Ishikawa (cell line): Measurements from ENCODE around the gene PLIN5.

Experiments used
- CEBPB ChIP-seq: IDR thresholded peaks from 2 replicates; pipeline ENCODE4 v1.6.1; 2012
- CREB1 ChIP-seq: IDR thresholded peaks from 2 replicates; pipeline ENCODE4 v1.6.1; 2012; ENCODE audit warnings: low read depth
- EGR1 ChIP-seq: IDR thresholded peaks from 2 replicates; pipeline ENCODE4 v1.6.1; 2012
- EP300 ChIP-seq: IDR thresholded peaks from 2 replicates; pipeline ENCODE4 v1.6.1; 2012; ENCODE audit warnings: borderline replicate concordance
- FOXM1 ChIP-seq: IDR thresholded peaks from 2 replicates; pipeline ENCODE4 v1.6.1; 2012; ENCODE audit warnings: low read depth, borderline replicate concordance
- MAX ChIP-seq: IDR thresholded peaks from 2 replicates; pipeline ENCODE4 v1.6.1; 2012
- NFIC ChIP-seq: IDR thresholded peaks from 2 replicates; pipeline ENCODE4 v1.6.1; 2012
- RAD21 ChIP-seq: IDR thresholded peaks from 2 replicates; pipeline ENCODE4 v1.6.1; 2012; ENCODE audit warnings: low read depth
- REST ChIP-seq: IDR thresholded peaks from 2 replicates; pipeline ENCODE4 v1.6.1; 2012; ENCODE audit warnings: low read depth, mild to moderate bottlenecking
- TAF1 ChIP-seq: IDR thresholded peaks from 2 replicates; pipeline ENCODE4 v1.6.1; 2012; ENCODE audit warnings: low read depth, mild to moderate bottlenecking
- TCF12 ChIP-seq: IDR thresholded peaks from 2 replicates; pipeline ENCODE4 v1.6.1; 2012; ENCODE audit warnings: low read depth
- TEAD4 ChIP-seq: IDR thresholded peaks from 2 replicates; pipeline ENCODE4 v1.6.1; 2012
- YY1 ChIP-seq: IDR thresholded peaks from 2 replicates; pipeline ENCODE4 v1.6.1; 2012; ENCODE audit warnings: low read depth
- ZBTB7A ChIP-seq: IDR thresholded peaks from 2 replicates; pipeline ENCODE4 v1.6.1; 2012; ENCODE audit warnings: low read depth
- TF ChIP-seq, protein P1 (sequence below): IDR thresholded peaks from 2 replicates; pipeline ENCODE4 v1.6.1; 2012

PLIN5 gene

GRCh38 chr19:4506449-4507149, 28.4 kb downstream of the PLIN5 start:
- no peak for TF ChIP-seq CEBPB
- no peak for TF ChIP-seq EP300
- TF ChIP-seq ZBTB7A: no peak
- no peak for TF ChIP-seq TEAD4
- no peak for TF ChIP-seq FOXM1
- TF ChIP-seq CREB1: no peak
- TF ChIP-seq MAX: no peak
- no peak for TF ChIP-seq REST
- no peak for TF ChIP-seq YY1
- TF ChIP-seq TAF1: no peak
- TF ChIP-seq RAD21: no peak
- no peak for TF ChIP-seq NFIC

- TF ChIP-seq, protein P1, sequence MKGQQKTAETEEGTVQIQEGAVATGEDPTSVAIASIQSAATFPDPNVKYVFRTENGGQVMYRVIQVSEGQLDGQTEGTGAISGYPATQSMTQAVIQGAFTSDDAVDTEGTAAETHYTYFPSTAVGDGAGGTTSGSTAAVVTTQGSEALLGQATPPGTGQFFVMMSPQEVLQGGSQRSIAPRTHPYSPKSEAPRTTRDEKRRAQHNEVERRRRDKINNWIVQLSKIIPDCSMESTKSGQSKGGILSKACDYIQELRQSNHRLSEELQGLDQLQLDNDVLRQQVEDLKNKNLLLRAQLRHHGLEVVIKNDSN: no peak
- no peak for TF ChIP-seq TEAD4
- TF ChIP-seq FOXM1: no peak
- no peak for TF ChIP-seq CREB1
- TF ChIP-seq RAD21: no peak
- TF ChIP-seq ZBTB7A: no peak
- no peak for TF ChIP-seq TCF12
Observed at GRCh38 chr19:4505570-4506448, 29.2 kb downstream of the PLIN5 start.

- TF ChIP-seq EGR1: no peak
- no peak for TF ChIP-seq YY1
- no peak for TF ChIP-seq TAF1
- no peak for TF ChIP-seq TEAD4
- TF ChIP-seq REST: no peak
- TF ChIP-seq FOXM1: no peak
- TF ChIP-seq, protein P1: no peak
- TF ChIP-seq NFIC: no peak
- no peak for TF ChIP-seq CEBPB
- TF ChIP-seq CREB1: no peak
- no peak for TF ChIP-seq EP300
- no peak for TF ChIP-seq MAX
- TF ChIP-seq TCF12: no peak
- no peak for TF ChIP-seq ZBTB7A
- TF ChIP-seq RAD21: no peak
Observed at GRCh38 chr19:4504891-4505569, 30.0 kb downstream of the PLIN5 start.

- TF ChIP-seq CREB1 (no peak), NFIC (no peak), CEBPB (no peak), REST (no peak), RAD21 (no peak), EGR1 (no peak)
Observed at GRCh38 chr19:4504297-4504701, 30.7 kb downstream of the PLIN5 start.
